SK-N-SH (cell line): ENCODE results near the gene SLC6A13.
A peak's percentile ranks its signal among the peaks of the same experiment; 100 is the strongest.

Experiments
- GATA2 ChIP-seq: sonication (generic); formaldehyde crosslinking; IDR thresholded peaks from 2 replicates; pipeline ENCODE4 v1.5.0; 2020; ENCODE audit warnings: mild to moderate bottlenecking, missing genetic modification reagents
- NRF1 ChIP-seq: IDR thresholded peaks from 2 replicates; pipeline ENCODE4 v1.6.1; 2012; ENCODE audit warnings: low read depth, mild to moderate bottlenecking, low read length
- TCF12 ChIP-seq: IDR thresholded peaks from 2 replicates; pipeline ENCODE4 v1.4.0; 2012
- TF ChIP-seq, protein P1 (sequence below): fragments of 150-350 bp; IDR thresholded peaks from 2 replicates; pipeline ENCODE4 v1.6.1; 2017; ENCODE audit warnings: antibody characterized with exemption, low read length, low read depth, borderline replicate concordance
- TF ChIP-seq, protein P2 (sequence below): IDR thresholded peaks from 2 replicates; pipeline ENCODE4 v1.6.1; 2012; ENCODE audit warnings: mild to moderate bottlenecking, low read depth, low read length, moderate library complexity

DNA sequence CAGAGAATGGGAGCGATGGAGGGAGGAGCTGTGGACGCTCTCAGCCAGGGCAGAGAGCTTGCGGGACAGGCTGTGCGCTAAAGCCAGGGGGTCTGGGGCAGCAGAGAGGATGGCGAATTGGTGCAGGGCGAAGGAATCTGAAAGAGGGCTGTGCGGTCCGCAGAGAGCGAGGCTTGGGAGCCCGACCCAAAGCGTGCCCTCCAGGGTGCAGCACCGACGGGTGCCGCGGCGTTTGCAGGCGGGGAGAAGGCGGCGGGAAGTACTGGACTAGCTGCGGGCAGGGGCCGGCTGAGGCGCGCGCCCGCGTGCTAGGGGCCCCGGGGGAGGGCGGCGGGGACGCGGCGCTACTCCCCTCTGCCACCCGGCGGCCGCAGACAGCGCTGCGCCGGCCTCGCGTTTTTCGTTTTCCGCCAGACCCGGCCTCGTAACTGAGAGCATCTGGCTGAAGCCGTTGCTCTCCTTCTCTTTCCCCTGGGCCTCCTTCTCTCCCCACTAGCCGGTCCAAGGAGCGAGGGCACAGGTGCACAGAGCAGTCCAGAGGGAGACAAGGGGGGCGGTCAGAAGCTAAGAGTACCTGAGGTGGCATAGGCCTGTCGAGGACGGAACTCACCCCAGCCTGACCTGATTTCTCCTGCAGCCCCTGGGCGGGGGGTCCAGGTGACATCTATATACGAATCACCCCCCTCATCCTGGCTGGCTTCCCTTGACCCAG lies 73.6 kb downstream of the SLC6A13 start:
- TF ChIP-seq, protein P1, sequence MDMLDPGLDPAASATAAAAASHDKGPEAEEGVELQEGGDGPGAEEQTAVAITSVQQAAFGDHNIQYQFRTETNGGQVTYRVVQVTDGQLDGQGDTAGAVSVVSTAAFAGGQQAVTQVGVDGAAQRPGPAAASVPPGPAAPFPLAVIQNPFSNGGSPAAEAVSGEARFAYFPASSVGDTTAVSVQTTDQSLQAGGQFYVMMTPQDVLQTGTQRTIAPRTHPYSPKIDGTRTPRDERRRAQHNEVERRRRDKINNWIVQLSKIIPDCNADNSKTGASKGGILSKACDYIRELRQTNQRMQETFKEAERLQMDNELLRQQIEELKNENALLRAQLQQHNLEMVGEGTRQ, result no peak
- TF ChIP-seq GATA2 (no peak), TCF12 (no peak), NRF1 (peak; percentile 29; the same call in 1 of the 2 replicates)
- TF ChIP-seq, protein P2, sequence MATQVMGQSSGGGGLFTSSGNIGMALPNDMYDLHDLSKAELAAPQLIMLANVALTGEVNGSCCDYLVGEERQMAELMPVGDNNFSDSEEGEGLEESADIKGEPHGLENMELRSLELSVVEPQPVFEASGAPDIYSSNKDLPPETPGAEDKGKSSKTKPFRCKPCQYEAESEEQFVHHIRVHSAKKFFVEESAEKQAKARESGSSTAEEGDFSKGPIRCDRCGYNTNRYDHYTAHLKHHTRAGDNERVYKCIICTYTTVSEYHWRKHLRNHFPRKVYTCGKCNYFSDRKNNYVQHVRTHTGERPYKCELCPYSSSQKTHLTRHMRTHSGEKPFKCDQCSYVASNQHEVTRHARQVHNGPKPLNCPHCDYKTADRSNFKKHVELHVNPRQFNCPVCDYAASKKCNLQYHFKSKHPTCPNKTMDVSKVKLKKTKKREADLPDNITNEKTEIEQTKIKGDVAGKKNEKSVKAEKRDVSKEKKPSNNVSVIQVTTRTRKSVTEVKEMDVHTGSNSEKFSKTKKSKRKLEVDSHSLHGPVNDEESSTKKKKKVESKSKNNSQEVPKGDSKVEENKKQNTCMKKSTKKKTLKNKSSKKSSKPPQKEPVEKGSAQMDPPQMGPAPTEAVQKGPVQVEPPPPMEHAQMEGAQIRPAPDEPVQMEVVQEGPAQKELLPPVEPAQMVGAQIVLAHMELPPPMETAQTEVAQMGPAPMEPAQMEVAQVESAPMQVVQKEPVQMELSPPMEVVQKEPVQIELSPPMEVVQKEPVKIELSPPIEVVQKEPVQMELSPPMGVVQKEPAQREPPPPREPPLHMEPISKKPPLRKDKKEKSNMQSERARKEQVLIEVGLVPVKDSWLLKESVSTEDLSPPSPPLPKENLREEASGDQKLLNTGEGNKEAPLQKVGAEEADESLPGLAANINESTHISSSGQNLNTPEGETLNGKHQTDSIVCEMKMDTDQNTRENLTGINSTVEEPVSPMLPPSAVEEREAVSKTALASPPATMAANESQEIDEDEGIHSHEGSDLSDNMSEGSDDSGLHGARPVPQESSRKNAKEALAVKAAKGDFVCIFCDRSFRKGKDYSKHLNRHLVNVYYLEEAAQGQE, result no peak
